Activated effector memory CD4-positive, alpha-beta T cell treated with anti-CD3 and anti-CD28 coated beads, Interleukin-2, amount 50 U/mL, for 16 hours (primary cell): ENCODE measurements around the gene ERC2.

Experiments used
- DNase-seq: peaks from one replicate; pipeline ENCODE4 v3.0.0-alpha.2; 2020

ERC2 gene

GRCh38 chr3:55807210-55807609, 661.1 kb downstream of the ERC2 start:
- DNase-seq = no peak

DNA sequence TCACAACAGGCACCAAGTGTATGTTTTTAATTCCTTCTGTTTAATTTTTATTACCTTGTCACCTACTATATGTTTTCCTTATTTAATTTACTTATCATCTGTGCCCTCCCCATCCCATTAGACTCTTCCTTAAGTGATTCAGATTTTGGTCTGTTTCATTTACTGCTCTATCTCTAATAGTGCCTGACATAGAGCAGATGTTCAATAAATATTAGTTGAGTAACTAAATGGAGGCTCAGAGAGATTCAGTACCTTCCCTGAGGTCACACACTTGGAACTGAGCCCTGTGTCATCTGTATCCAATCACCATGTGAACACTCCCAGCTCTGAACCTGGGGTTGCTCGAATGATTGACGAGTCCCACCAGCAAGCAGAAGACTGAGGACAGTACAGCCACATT, 663.1 kb downstream of the ERC2 start:
- DNase-seq = no peak

GRCh38 chr3:55804170-55805095, 663.8 kb downstream of the ERC2 start:
- no peak for DNase-seq

- DNase-seq = no peak
These were observed 665.5 kb downstream of the ERC2 start for GRCh38 chr3:55802816-55803215.

DNA sequence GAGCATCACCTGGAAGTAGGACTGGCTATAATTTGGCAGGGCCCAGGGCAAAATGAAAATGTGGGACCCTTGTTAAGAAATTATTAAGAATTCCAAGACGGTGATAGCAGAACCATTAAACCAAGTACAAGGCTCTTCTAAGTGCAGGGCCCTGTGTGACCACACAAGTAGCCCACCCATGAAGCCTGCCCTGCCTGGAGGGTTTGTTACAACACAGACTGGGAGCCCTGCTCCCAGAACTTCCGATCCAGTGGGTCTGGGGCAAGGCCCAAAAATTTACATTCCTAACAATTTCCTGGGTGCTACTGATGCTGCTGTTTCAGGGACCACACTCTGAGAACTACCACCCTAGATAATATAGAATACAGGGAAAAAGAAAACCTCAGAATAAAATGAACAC, 666.6 kb downstream of the ERC2 start:
- DNase-seq = no peak

GRCh38 chr3:55801068-55801467, 667.2 kb downstream of the ERC2 start:
- no peak for DNase-seq

GRCh38 chr3:55797775-55798174, 670.5 kb downstream of the ERC2 start:
- no peak for DNase-seq

DNA sequence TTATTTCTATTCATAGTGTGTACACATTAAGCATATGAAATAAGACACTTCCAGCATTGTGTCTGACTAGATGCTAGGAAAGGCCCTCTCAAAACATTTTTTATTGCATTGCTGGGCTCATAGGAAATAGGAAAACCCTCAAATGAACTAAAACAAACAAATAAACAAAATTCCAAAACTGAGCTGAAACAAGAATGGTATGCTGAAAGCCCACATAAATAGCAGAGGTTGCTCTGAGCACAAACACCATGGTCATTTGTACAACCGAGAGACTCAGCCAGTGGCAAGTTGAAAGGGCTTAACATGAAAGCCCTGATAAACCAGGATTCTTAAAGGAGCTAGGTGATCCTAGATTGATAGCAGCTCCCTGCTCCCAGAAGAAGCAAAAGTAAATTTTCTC, 671.2 kb downstream of the ERC2 start:
- DNase-seq = no peak

DNA sequence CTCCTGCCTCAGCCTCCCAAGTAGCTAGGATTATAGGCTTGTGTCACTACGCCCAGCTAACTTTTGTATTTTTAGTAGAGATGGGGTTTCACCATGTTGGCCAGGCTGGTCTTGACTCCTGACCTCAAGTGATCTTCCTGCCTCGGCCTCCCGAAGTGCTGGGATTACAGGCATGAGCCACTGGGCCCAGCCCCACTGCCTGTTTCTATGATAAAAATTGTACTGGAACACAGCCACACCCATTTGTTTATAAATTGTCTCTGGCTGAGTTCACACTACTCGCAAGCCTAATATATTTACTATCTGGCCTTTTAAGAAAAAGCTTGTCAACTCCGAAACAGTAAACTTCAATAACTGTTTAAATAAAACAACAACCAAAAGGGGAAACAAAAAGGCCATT, 671.7 kb downstream of the ERC2 start:
- no peak for DNase-seq

DNA sequence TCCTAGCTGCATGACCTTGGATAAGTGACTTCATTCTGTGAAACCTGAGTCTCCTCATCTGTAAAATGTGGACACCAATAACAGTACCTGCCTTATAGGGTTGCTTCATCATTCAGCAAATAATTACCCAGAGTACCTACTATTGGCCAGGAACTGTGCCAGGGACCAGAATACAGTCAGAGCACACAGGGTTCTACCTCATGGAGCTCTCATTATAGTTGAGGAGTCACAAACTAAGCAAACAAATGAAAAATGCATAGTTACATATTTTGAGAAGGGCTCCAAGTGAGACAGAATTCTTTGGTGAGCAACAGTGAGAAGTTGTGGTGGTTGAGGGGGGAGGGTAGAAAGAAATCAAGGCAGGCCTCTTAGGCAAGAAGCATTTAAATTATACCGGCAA, 672.5 kb downstream of the ERC2 start:
- DNase-seq = no peak

- DNase-seq = no peak
These were observed 673.0 kb downstream of the ERC2 start for GRCh38 chr3:55795296-55795695.

- no peak for DNase-seq
These were observed 675.5 kb downstream of the ERC2 start for GRCh38 chr3:55792742-55793141.

GRCh38 chr3:55792009-55792408, 676.3 kb downstream of the ERC2 start:
- no peak for DNase-seq

- no peak for DNase-seq
These were observed 677.5 kb downstream of the ERC2 start for GRCh38 chr3:55790596-55791350.

DNA sequence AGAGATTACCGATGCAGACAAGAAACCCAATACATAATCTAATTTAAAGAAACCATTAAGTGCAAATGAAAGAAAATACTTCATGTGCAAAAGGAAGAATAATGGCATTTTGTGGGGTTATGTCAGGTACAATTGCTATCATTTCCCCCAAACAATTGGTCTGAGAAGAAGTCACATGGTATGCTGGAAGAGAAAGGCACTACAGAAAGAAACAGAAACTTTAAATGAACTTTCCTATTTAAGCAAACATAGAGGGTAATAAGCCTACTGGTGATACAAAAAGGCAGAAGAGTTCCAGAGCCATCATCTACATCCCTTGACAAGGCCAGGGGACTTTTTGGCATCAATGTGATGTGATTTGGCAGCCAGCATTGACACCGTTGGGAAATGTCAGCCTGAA, 678.8 kb downstream of the ERC2 start:
- no peak for DNase-seq

GRCh38 chr3:55782807-55783206, 685.5 kb downstream of the ERC2 start:
- no peak for DNase-seq

- no peak for DNase-seq
These were observed 685.9 kb downstream of the ERC2 start for GRCh38 chr3:55782351-55782750.

DNA sequence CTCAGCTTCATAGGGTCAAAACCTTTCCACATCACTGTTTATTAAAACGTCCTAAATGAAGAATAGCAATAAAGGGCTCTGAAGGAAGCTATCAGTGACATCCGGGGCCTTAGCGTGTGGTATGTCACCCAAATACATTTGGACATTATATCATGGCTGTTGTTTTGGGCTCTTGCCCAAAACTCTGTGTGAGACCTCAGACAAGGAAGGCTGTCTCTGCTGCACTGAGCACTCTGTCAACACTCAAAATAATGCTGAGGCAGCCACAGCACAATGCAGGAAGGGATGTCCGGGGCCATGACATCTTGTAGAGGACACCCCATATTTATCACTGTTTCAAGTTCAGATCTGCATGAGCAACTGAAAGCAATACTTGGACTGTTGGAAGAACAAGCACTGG, 687.4 kb downstream of the ERC2 start:
- DNase-seq = no peak

GRCh38 chr3:55779543-55779942, 688.7 kb downstream of the ERC2 start:
- DNase-seq = no peak

GRCh38 chr3:55775366-55776154, 692.7 kb downstream of the ERC2 start:
- no peak for DNase-seq

GRCh38 chr3:55774856-55775255, 693.4 kb downstream of the ERC2 start:
- DNase-seq = no peak

GRCh38 chr3:55771503-55771902, 696.8 kb downstream of the ERC2 start:
- DNase-seq = no peak

- DNase-seq = no peak
These were observed 698.2 kb downstream of the ERC2 start for GRCh38 chr3:55770077-55770476.
